CD14-positive monocyte (primary cell): ENCODE measurements around the gene QSOX2. TPM values are rescaled to one million over a fixed set of nuclear protein-coding genes. Genes with fewer than 3 reads are reported as not detected.

Experiments
- DNase-seq, 3 donors: peaks; one replicate each; pipeline ENCODE4 v3.0.0-alpha.2; 2011 to 2022
- H2AFZ ChIP-seq: 2 replicates; pipeline ENCODE4 v1.6.0; 2012; ENCODE audit warnings: mild to moderate bottlenecking, low read depth, low read length, inconsistent platforms; ENCODE audit not compliant: insufficient read depth, poor library complexity, severe bottlenecking
- H3K27ac ChIP-seq, 2 donors: 1 replicate in 1 of 2; 2 replicates in 1 of 2; pipeline ENCODE4 v1.5.1; 2012 to 2013; ENCODE audit warnings: low read length in 2 of 2, control low read depth in 1 of 2, inconsistent platforms in 1 of 2, low read depth in 1 of 2, mild to moderate bottlenecking in 1 of 2
- H3K27me3 ChIP-seq, 2 donors: one replicate each; pipeline versions ENCODE4 v1.6.0 to v1.6.1; 2011 to 2013; ENCODE audit warnings: low read length in 2 of 2; ENCODE audit not compliant: control insufficient read depth in 2 of 2, insufficient read depth in 2 of 2
- H3K36me3 ChIP-seq, 2 donors: replicated peaks in 1 of 2; 1 replicate in 1 of 2; 2 replicates in 1 of 2; pipeline versions ENCODE4 v1.5.1 to v1.6.1; 2012 to 2013; ENCODE audit warnings: low read length in 2 of 2, control low read depth in 1 of 2, inconsistent platforms in 1 of 2, mild to moderate bottlenecking in 1 of 2; ENCODE audit not compliant: insufficient read depth in 2 of 2, control insufficient read depth in 1 of 2
- H3K4me1 ChIP-seq, 2 donors: 1 replicate in 1 of 2; 2 replicates in 1 of 2; pipeline versions ENCODE4 v1.5.1 to v1.6.1; 2012 to 2013; ENCODE audit warnings: low read length in 2 of 2, control low read depth in 1 of 2, inconsistent platforms in 1 of 2, mild to moderate bottlenecking in 1 of 2, moderate library complexity in 1 of 2; ENCODE audit not compliant: insufficient read depth in 2 of 2, control insufficient read depth in 1 of 2
- H3K4me2 ChIP-seq: replicated peaks from 2 replicates; pipeline ENCODE3; 2012; ENCODE audit warnings: low read length, moderate library complexity, mild to moderate bottlenecking; ENCODE audit not compliant: poor library complexity, severe bottlenecking; ENCODE audit errors: extremely low read depth
- H3K4me3 ChIP-seq, 3 experiments: fragments of 200-600 bp in 1 of 3; sonication (generic) in 1 of 3; replicated peaks in 1 of 3; 1 replicate in 2 of 3; 2 replicates in 1 of 3; pipeline ENCODE4 v1.5.1; 2011 to 2013; ENCODE audit warnings: low read length in 3 of 3, mild to moderate bottlenecking in 3 of 3, control low read depth in 2 of 3, low read depth in 2 of 3, inconsistent platforms in 1 of 3, moderate library complexity in 1 of 3
- H3K79me2 ChIP-seq: 2 replicates; pipeline ENCODE4 v1.6.0; 2012; ENCODE audit warnings: mild to moderate bottlenecking, control low read depth, inconsistent platforms, low read length, moderate library complexity; ENCODE audit not compliant: insufficient read depth
- H3K9ac ChIP-seq: 2 replicates; pipeline ENCODE4 v1.6.0; 2017; ENCODE audit warnings: low read length, mild to moderate bottlenecking; ENCODE audit not compliant: insufficient read depth, poor library complexity, severe bottlenecking
- H3K9me3 ChIP-seq, 2 donors: replicated peaks in 1 of 2; 1 replicate in 1 of 2; 2 replicates in 1 of 2; pipeline versions ENCODE4 v1.5.1 to v1.6.1; 2012 to 2013; ENCODE audit warnings: low read length in 2 of 2, control low read depth in 1 of 2; ENCODE audit not compliant: control insufficient read depth in 1 of 2, insufficient read depth in 1 of 2
- H4K20me1 ChIP-seq: 2 replicates; pipeline ENCODE4 v1.6.0; 2012; ENCODE audit warnings: mild to moderate bottlenecking, low read length, control low read depth, moderate library complexity; ENCODE audit not compliant: insufficient read depth
- H3K27ac Mint-ChIP-seq, 7 donors: one replicate each; pipeline ENCODE4 v1.8.0; 2020; ENCODE audit warnings: mild to moderate bottlenecking in 7 of 7, mixed read lengths in 7 of 7, moderate library complexity in 6 of 7, inconsistent platforms in 2 of 7
- H3K27me3 Mint-ChIP-seq, 3 donors: one replicate each; pipeline ENCODE4 v1.8.0; 2021 to 2022; ENCODE audit warnings: low read depth in 3 of 3, mild to moderate bottlenecking in 3 of 3, mixed read lengths in 3 of 3, moderate library complexity in 3 of 3, inconsistent platforms in 1 of 3
- H3K36me3 Mint-ChIP-seq, 2 donors: one replicate each; pipeline ENCODE4 v1.8.0; 2020; ENCODE audit warnings: mixed read lengths in 2 of 2, inconsistent platforms in 1 of 2, mild to moderate bottlenecking in 1 of 2
- H3K4me1 Mint-ChIP-seq: one replicate; pipeline ENCODE4 v1.8.0; 2020; ENCODE audit warnings: mild to moderate bottlenecking, mixed read lengths
- H3K4me3 Mint-ChIP-seq, 2 donors: one replicate each; pipeline ENCODE4 v1.8.0; 2020; ENCODE audit warnings: mild to moderate bottlenecking in 2 of 2, mixed read lengths in 2 of 2, moderate library complexity in 1 of 2
- H3K9me3 Mint-ChIP-seq, 7 donors: one replicate each; pipeline ENCODE4 v1.8.0; 2020 to 2022; ENCODE audit warnings: mixed read lengths in 7 of 7, mild to moderate bottlenecking in 6 of 7, moderate library complexity in 6 of 7, inconsistent platforms in 2 of 7
- WGBS: methylation state at CpG from one replicate; pipeline ENCODE4 v1.1.5; 2013; ENCODE audit warnings: missing lambda C conversion rate; ENCODE audit not compliant: insufficient coverage; 5-methylcytosine and 5-hydroxymethylcytosine counted together
- intact Hi-C, 2 donors: fragments of 100-400 bp; cut with micrococcal nuclease; formaldehyde crosslinking; loops; one replicate each; pipeline versions ENCODE4 v1.15.0 to v1.15.1; 2023
- polyA plus RNA-seq, 3 donors: library from polyadenylated mRNA; depleted of rRNA in 1 of 3; unstranded in 2 of 3; stranded (reverse) in 1 of 3; fragments of 300-500 nt in 2 of 3; fragments of >200 nt in 1 of 3; fragmentation: Illumina TruSeq in 2 of 3; gene quantifications; 1 replicate in 2 of 3; 2 replicates in 1 of 3; pipeline ENCODE4 v1.2.3, GENCODE V29; 2012 to 2021
- TF ChIP-seq, protein P1 (sequence below): fragments of 200-600 bp; IDR thresholded peaks from one replicate; pipeline ENCODE4 v1.8.0; 2022; ENCODE audit warnings: antibody characterized with exemption, mild to moderate bottlenecking

Gene QSOX2
- polyA plus RNA-seq, 3 donors = 0.03 to 8.4 (median 0.17) TPM

- no peak overlapping the region for H3K4me3 Mint-ChIP-seq
- Histone ChIP-seq H3K27ac (no peak overlapping the region), H3K36me3 (no peaks in the 10 kb centered on the region), H3K4me3 (no peak overlapping the region), H3K9ac (no peak overlapping the region), H3K4me2 (no peak overlapping the region), H3K9me3 (no peaks in the 10 kb centered on the region), H2AFZ (no peak overlapping the region), H3K4me1 (no peaks in the 10 kb centered on the region), H3K79me2 (no peaks in the 10 kb centered on the region), H3K27me3 (no peaks in the 10 kb centered on the region), H4K20me1 (no peaks in the 10 kb centered on the region)
- intact Hi-C loops = no loop called here
- TF ChIP-seq, protein P1, sequence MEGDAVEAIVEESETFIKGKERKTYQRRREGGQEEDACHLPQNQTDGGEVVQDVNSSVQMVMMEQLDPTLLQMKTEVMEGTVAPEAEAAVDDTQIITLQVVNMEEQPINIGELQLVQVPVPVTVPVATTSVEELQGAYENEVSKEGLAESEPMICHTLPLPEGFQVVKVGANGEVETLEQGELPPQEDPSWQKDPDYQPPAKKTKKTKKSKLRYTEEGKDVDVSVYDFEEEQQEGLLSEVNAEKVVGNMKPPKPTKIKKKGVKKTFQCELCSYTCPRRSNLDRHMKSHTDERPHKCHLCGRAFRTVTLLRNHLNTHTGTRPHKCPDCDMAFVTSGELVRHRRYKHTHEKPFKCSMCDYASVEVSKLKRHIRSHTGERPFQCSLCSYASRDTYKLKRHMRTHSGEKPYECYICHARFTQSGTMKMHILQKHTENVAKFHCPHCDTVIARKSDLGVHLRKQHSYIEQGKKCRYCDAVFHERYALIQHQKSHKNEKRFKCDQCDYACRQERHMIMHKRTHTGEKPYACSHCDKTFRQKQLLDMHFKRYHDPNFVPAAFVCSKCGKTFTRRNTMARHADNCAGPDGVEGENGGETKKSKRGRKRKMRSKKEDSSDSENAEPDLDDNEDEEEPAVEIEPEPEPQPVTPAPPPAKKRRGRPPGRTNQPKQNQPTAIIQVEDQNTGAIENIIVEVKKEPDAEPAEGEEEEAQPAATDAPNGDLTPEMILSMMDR = no peak
- H3K27me3 Mint-ChIP-seq = peaks cover 2 to 21% (median 14%) of the 10 kb centered on the region in 3 donors
- WGBS = 98% methylated on average over 5 of the region's 12 CpGs
- no peak overlapping the region for H3K27ac Mint-ChIP-seq
- H3K4me1 Mint-ChIP-seq = no peaks in the 10 kb centered on the region
- no peak for DNase-seq
- no peaks in the 10 kb centered on the region for H3K36me3 Mint-ChIP-seq
- H3K9me3 Mint-ChIP-seq = peaks cover 0 to 17% (median 5%) of the 10 kb centered on the region in 7 donors
Measured at GRCh38 chr9:136160381-136160841, 85.2 kb downstream of the QSOX2 start.

DNA sequence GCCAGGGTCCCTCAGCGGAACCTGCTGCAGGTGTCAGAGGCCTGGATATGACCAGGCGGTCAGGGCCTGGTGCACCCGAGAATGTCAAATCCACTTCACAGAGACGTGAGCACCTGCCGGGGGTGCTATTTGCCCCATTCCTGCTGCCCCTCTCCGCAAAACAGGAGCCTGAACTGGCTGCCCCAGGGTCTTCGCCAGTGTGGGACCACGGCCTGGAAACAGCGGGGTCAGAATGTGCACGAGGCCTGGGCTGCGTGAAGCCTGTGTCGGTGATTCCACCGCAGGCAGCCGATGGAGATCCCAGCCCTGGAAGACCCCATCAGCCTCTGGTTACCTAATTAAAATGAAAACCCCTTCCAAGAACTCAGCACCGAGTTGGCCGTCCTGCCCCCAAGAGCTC is 85.8 kb downstream of the QSOX2 start:
- Mint-ChIP-seq H3K9me3 (peaks cover 0 to 18% (median 5%) of the 10 kb centered on the region in 7 donors), H3K4me1 (no peaks in the 10 kb centered on the region), H3K27ac (no peak overlapping the region), H3K27me3 (peaks cover 2 to 23% (median 10%) of the 10 kb centered on the region in 3 donors), H3K4me3 (no peak overlapping the region), H3K36me3 (no peaks in the 10 kb centered on the region)
- Histone ChIP-seq H3K27me3 (no peaks in the 10 kb centered on the region), H3K27ac (no peak overlapping the region), H3K36me3 (no peaks in the 10 kb centered on the region), H3K9me3 (no peaks in the 10 kb centered on the region), H3K9ac (no peak overlapping the region), H3K4me2 (no peak overlapping the region), H4K20me1 (no peaks in the 10 kb centered on the region), H2AFZ (no peak overlapping the region), H3K4me3 (no peak overlapping the region), H3K4me1 (no peaks in the 10 kb centered on the region), H3K79me2 (no peaks in the 10 kb centered on the region)
- TF ChIP-seq, protein P1 = no peak
- WGBS = 95% methylated on average over 16 of the region's 16 CpGs
- DNase-seq = no peak
- intact Hi-C loops = no loop called here
